Panc1 (cell line): ENCODE measurements around the gene XRCC2.

ENCODE experiments used
- POLR2AphosphoS5 ChIP-seq: IDR thresholded peaks from 2 replicates; pipeline ENCODE4 v1.6.1; 2012; ENCODE audit warnings: mild to moderate bottlenecking, low read depth, low read length, moderate library complexity
- TF ChIP-seq, protein P1 (sequence below): fragments of 450-650 bp; IDR thresholded peaks from 2 replicates; pipeline ENCODE4 v1.5.1; 2017; ENCODE audit warnings: mild to moderate bottlenecking
- TF ChIP-seq, protein P2 (sequence below), 2 experiments: IDR thresholded peaks; 2 replicates each; pipeline ENCODE4 v1.6.1; 2011 to 2012; ENCODE audit warnings: low read depth in 2 of 2, control low read depth in 1 of 2, low read length in 1 of 2, mild to moderate bottlenecking in 1 of 2, moderate library complexity in 1 of 2; ENCODE audit not compliant: insufficient read depth in 1 of 2

DNA sequence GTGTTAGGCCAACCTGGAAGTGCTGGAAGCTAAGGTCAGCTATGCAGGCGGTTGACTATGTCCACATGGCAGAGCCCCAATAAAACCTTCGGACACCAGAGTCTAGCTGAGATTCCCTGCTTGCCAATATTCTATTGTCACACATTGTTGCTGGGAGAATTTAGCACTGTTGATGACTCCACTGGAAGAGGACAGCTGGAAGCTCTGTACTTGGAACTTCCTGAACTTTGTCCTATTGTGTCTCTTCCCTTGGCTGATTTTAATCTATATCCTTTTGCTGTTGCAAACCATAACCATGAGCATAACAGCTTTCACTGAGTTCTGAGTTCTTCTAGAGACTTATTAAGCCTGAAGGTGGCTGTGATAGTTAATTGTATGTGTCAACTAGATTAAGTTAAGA lies 12.0 kb downstream of the XRCC2 start:
- TF ChIP-seq, protein P1, sequence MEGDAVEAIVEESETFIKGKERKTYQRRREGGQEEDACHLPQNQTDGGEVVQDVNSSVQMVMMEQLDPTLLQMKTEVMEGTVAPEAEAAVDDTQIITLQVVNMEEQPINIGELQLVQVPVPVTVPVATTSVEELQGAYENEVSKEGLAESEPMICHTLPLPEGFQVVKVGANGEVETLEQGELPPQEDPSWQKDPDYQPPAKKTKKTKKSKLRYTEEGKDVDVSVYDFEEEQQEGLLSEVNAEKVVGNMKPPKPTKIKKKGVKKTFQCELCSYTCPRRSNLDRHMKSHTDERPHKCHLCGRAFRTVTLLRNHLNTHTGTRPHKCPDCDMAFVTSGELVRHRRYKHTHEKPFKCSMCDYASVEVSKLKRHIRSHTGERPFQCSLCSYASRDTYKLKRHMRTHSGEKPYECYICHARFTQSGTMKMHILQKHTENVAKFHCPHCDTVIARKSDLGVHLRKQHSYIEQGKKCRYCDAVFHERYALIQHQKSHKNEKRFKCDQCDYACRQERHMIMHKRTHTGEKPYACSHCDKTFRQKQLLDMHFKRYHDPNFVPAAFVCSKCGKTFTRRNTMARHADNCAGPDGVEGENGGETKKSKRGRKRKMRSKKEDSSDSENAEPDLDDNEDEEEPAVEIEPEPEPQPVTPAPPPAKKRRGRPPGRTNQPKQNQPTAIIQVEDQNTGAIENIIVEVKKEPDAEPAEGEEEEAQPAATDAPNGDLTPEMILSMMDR = no peak
- 0 out of 2 replicates have a peak, but pooled peaks have one; percentile 26 for TF ChIP-seq POLR2AphosphoS5
- TF ChIP-seq, protein P2, sequence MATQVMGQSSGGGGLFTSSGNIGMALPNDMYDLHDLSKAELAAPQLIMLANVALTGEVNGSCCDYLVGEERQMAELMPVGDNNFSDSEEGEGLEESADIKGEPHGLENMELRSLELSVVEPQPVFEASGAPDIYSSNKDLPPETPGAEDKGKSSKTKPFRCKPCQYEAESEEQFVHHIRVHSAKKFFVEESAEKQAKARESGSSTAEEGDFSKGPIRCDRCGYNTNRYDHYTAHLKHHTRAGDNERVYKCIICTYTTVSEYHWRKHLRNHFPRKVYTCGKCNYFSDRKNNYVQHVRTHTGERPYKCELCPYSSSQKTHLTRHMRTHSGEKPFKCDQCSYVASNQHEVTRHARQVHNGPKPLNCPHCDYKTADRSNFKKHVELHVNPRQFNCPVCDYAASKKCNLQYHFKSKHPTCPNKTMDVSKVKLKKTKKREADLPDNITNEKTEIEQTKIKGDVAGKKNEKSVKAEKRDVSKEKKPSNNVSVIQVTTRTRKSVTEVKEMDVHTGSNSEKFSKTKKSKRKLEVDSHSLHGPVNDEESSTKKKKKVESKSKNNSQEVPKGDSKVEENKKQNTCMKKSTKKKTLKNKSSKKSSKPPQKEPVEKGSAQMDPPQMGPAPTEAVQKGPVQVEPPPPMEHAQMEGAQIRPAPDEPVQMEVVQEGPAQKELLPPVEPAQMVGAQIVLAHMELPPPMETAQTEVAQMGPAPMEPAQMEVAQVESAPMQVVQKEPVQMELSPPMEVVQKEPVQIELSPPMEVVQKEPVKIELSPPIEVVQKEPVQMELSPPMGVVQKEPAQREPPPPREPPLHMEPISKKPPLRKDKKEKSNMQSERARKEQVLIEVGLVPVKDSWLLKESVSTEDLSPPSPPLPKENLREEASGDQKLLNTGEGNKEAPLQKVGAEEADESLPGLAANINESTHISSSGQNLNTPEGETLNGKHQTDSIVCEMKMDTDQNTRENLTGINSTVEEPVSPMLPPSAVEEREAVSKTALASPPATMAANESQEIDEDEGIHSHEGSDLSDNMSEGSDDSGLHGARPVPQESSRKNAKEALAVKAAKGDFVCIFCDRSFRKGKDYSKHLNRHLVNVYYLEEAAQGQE (IDR thresholded peaks at IDR 0.05; ENCODE audit: insufficient read depth in 1 of 2, low read depth in 2 of 2, low read length in 1 of 2) = no peak
